Caco-2 (cell line): ENCODE results near the gene BHLHE40. TPM values are rescaled to one million over a fixed set of nuclear protein-coding genes. Genes with fewer than 3 reads are reported as not detected.

Source experiments
- BruUV-seq: library from RNA; stranded (reverse); fragments of 400-500 nt; replicated peaks from 2 replicates; lab custom pipeline; 2021; lab: Mats Ljungman, UMichigan
- CTCF ChIA-PET: fragments of 300-600 bp; sonication (Branson Sonifier 250); formaldehyde crosslinking; loops from one replicate; lab custom pipeline; 2022; ENCODE audit warnings: antibody characterized with exemption; lab: Charles Lee
- POLR2A ChIA-PET: fragments of 300-600 bp; sonication (Branson Sonifier 250); formaldehyde crosslinking; loops from one replicate; lab custom pipeline; 2022; ENCODE audit warnings: antibody characterized with exemption; lab: Charles Lee
- DNase-seq, 2 experiments: peaks; one replicate each; pipeline versions ENCODE4 v3.0.0 to v3.0.0-alpha.2; 2020 to 2022
- H3K27me3 ChIP-seq: replicated peaks from 2 replicates; pipeline ENCODE4 v1.6.0; 2011; ENCODE audit warnings: low read length; ENCODE audit not compliant: control insufficient read depth, insufficient read depth
- H3K36me3 ChIP-seq: 2 replicates; pipeline ENCODE4 v1.5.1; 2011; ENCODE audit warnings: low read length; ENCODE audit not compliant: control insufficient read depth, insufficient read depth
- H3K4me1 ChIP-seq: fragments of 250-450 bp; sonication (Bioruptor Pico); 2 replicates; pipeline ENCODE4 v1.5.1; 2020; ENCODE audit warnings: mild to moderate bottlenecking
- H3K4me3 ChIP-seq: 2 replicates; pipeline ENCODE4 v1.5.1; 2011; ENCODE audit warnings: low read depth, mild to moderate bottlenecking, control low read depth, low read length
- H3K9me3 ChIP-seq: fragments of 250-450 bp; sonication (Bioruptor Pico); 2 replicates; pipeline ENCODE4 v1.5.1; 2020; ENCODE audit warnings: mild to moderate bottlenecking, moderate library complexity
- H3K27ac Mint-ChIP-seq: one replicate; pipeline ENCODE4 v1.8.0; 2022; ENCODE audit warnings: mixed read lengths; ENCODE audit not compliant: unreplicated experiment
- H3K27me3 Mint-ChIP-seq: one replicate; pipeline ENCODE4 v1.8.0; 2022; ENCODE audit warnings: mixed read lengths; ENCODE audit not compliant: insufficient read depth, unreplicated experiment
- H3K36me3 Mint-ChIP-seq: one replicate; pipeline ENCODE4 v1.8.0; 2022; ENCODE audit warnings: mild to moderate bottlenecking, mixed read lengths; ENCODE audit not compliant: insufficient read depth, unreplicated experiment
- H3K4me1 Mint-ChIP-seq: one replicate; pipeline ENCODE4 v1.8.0; 2022; ENCODE audit warnings: low read depth, mixed read lengths; ENCODE audit not compliant: unreplicated experiment
- H3K4me3 Mint-ChIP-seq: one replicate; pipeline ENCODE4 v1.8.0; 2022; ENCODE audit warnings: mild to moderate bottlenecking, moderate library complexity, mixed read lengths; ENCODE audit not compliant: unreplicated experiment
- H3K9me3 Mint-ChIP-seq: one replicate; pipeline ENCODE4 v1.8.0; 2022; ENCODE audit warnings: mixed read lengths; ENCODE audit not compliant: unreplicated experiment
- intact Hi-C: fragments of 100-400 bp; cut with micrococcal nuclease; formaldehyde crosslinking; loops from one replicate; pipeline ENCODE4 v1.10.0; 2022; ENCODE audit not compliant: unreplicated experiment
- total RNA-seq: library from RNA; stranded (reverse); gene quantifications from 2 replicates; pipeline ENCODE4 v1.2.3, GENCODE V29; 2022
- TF ChIP-seq, protein P1 (sequence below), 2 experiments: fragments of 200-600 bp in 1 of 2; IDR thresholded peaks; 1 replicate in 1 of 2; 2 replicates in 1 of 2; pipeline versions ENCODE4 v1.5.1 to v1.8.0; 2011 to 2022; ENCODE audit warnings: antibody characterized with exemption in 1 of 2, control low read depth in 1 of 2, inconsistent platforms in 1 of 2, low read depth in 1 of 2, low read length in 1 of 2, mild to moderate bottlenecking in 1 of 2, moderate library complexity in 1 of 2; ENCODE audit not compliant: insufficient read depth in 1 of 2, severe bottlenecking in 1 of 2, unreplicated experiment in 1 of 2

The BHLHE40 gene
- total RNA-seq, 1 experiment from 2014 or later = 8.5 TPM

DNA sequence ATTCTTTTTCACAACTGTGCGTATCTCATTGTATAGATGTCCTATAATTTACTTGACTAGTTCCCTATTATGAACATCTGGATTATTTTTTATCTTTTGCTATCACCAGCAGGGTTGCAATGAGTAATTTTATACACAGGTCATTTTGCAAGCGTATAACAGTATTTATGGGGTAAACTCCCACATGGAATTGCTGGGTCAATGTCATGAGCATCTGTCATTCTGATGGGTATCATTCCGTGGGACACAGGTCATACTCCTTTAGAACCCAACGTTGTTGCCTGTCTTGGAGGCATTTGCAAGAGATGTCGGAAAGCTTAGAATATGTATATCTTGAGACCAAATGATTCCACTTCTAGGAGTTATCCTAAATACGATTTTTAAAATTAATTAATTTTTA, 12.9 kb downstream of the BHLHE40 start:
- Mint-ChIP-seq H3K4me1 (peaks cover 18% of the 10 kb centered on the region), H3K27ac (no peak overlapping the region), H3K4me3 (no peak overlapping the region), H3K36me3 (peaks cover 6% of the 10 kb centered on the region), H3K9me3 (no peaks in the 10 kb centered on the region), H3K27me3 (no peaks in the 10 kb centered on the region)
- TF ChIP-seq, protein P1, sequence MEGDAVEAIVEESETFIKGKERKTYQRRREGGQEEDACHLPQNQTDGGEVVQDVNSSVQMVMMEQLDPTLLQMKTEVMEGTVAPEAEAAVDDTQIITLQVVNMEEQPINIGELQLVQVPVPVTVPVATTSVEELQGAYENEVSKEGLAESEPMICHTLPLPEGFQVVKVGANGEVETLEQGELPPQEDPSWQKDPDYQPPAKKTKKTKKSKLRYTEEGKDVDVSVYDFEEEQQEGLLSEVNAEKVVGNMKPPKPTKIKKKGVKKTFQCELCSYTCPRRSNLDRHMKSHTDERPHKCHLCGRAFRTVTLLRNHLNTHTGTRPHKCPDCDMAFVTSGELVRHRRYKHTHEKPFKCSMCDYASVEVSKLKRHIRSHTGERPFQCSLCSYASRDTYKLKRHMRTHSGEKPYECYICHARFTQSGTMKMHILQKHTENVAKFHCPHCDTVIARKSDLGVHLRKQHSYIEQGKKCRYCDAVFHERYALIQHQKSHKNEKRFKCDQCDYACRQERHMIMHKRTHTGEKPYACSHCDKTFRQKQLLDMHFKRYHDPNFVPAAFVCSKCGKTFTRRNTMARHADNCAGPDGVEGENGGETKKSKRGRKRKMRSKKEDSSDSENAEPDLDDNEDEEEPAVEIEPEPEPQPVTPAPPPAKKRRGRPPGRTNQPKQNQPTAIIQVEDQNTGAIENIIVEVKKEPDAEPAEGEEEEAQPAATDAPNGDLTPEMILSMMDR (IDR thresholded peaks at IDR 0.05; ENCODE audit: insufficient read depth in 1 of 2, low read depth in 1 of 2, low read length in 1 of 2, severe bottlenecking in 1 of 2, unreplicated experiment in 1 of 2) = no peak
- Histone ChIP-seq H3K4me3 (no peak overlapping the region), H3K27me3 (no peaks in the 10 kb centered on the region), H3K9me3 (no peaks in the 10 kb centered on the region), H3K4me1 (peaks cover 26% of the 10 kb centered on the region), H3K36me3 (no peaks in the 10 kb centered on the region)
- POLR2A ChIA-PET = no interaction called here
- DNase-seq = no peak
- CTCF ChIA-PET = no interaction called here
- intact Hi-C loops = no loop called here
- no TSS peak for BruUV-seq

DNA sequence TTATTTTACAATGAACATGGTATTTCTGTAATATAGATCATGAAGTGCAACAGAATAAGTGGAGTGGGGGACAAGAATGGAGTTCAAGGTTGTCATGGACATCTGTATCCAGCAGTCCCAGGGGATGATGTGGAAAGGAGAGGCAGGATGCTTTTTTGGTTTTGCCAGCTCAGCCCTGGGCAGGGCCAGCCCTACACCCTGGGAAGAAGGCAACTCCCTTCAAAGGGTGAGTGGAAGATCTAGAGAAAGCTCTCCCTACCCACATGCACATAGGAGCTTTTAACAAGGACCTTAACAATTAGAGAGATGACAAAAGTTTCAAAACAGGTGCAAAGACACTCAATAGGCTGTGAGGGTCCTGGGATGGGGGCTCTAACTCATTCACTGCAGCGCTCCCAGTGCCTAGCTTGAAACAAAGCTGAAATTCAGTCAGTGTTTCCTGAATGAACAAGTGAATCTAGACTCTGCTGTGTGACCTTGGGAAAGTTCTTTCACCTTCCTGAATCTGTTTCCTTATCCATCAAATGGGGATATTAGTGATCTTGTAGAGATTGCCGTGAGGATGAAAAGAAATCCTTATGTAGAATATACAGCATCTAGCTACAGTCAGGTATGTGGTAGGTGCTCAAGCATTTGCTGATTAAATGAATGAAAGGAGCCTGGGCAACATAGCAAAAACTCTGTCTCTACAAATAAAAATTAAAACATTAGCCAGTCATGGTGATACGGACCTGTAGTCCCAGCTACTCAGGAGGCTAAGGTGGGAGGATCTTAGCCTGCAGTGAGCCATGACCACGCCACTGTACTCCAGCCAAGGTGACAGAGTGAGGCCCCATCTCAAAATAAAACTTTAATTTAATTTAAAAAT, 14.3 kb downstream of the BHLHE40 start:
- Histone ChIP-seq H3K4me1 (peaks cover 26% of the 10 kb centered on the region), H3K36me3 (no peaks in the 10 kb centered on the region), H3K9me3 (no peaks in the 10 kb centered on the region), H3K4me3 (no peak overlapping the region), H3K27me3 (no peaks in the 10 kb centered on the region)
- Mint-ChIP-seq H3K36me3 (peaks cover 6% of the 10 kb centered on the region), H3K4me1 (peaks cover 16% of the 10 kb centered on the region), H3K27me3 (no peaks in the 10 kb centered on the region), H3K9me3 (no peaks in the 10 kb centered on the region), H3K4me3 (no peak overlapping the region), H3K27ac (no peak overlapping the region)
- TF ChIP-seq, protein P1 (IDR thresholded peaks at IDR 0.05; ENCODE audit: insufficient read depth in 1 of 2, low read depth in 1 of 2, low read length in 1 of 2, severe bottlenecking in 1 of 2, unreplicated experiment in 1 of 2) = no peak
- no peak for DNase-seq
- ChIA-PET CTCF (no interaction called here), POLR2A (no interaction called here)
- no TSS peak for BruUV-seq
- intact Hi-C loops = no loop called here

DNA sequence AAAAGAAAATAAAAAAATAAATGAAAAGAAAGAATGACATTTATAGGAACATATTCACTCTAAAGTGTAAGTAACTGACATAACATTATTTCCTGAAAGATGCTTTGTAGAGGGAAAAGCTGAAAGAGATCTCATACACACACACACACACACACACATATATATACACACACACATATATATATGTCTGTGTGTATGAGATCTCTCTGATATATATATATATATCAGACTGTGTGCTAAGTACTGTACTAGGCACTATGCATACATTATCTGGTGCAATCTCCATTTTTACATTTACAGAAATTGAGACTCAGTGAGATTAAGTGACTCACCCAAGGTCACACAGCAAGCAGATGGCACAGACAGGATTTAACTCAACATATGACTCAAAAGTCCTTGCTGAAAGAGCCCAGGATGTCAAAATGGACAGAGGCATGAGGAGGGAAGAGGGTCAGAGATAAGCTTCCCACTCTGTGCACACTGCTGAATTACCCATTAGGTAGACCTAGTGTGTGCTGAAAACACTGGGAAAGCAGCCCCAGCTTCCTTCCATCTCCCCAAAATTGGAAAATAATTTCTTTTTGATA, 15.0 kb downstream of the BHLHE40 start:
- peaks cover 6% of the 10 kb centered on the region for H3K36me3 Mint-ChIP-seq
- intact Hi-C loops = no loop called here
- Histone ChIP-seq H3K4me3 (no peak overlapping the region), H3K4me1 (peaks cover 26% of the 10 kb centered on the region), H3K9me3 (no peaks in the 10 kb centered on the region), H3K27me3 (no peaks in the 10 kb centered on the region), H3K36me3 (no peaks in the 10 kb centered on the region)
- no peaks in the 10 kb centered on the region for H3K27me3 Mint-ChIP-seq
- CTCF ChIA-PET = interaction anchor here (0.6 to 0.7 kb wide), 2 partner anchors 8 to 283 kb away, joined by 3 to 5 read pairs; no protein-coding TSS in a partner anchor
- H3K9me3 Mint-ChIP-seq = no peaks in the 10 kb centered on the region
- TF ChIP-seq, protein P1 (IDR thresholded peaks at IDR 0.05; ENCODE audit: insufficient read depth in 1 of 2, low read depth in 1 of 2, low read length in 1 of 2, severe bottlenecking in 1 of 2, unreplicated experiment in 1 of 2) = no peak
- DNase-seq = no peak
- no peak overlapping the region for H3K4me3 Mint-ChIP-seq
- no TSS peak for BruUV-seq
- peaks cover 16% of the 10 kb centered on the region for H3K4me1 Mint-ChIP-seq
- POLR2A ChIA-PET = interaction anchor here (0.8 kb wide), 1 partner anchor 15 kb away, joined by 4 read pairs; the partner anchor contains the start of gene BHLHE40
- no peak overlapping the region for H3K27ac Mint-ChIP-seq
